ENCODE measurements around the gene MAGEB6.
"Not testable (repeated sequence)": the region's sequence is repeated elsewhere in the genome, so short reads cannot be mapped to it uniquely, and the experiment has no call there.

Gene MAGEB6, protein sequence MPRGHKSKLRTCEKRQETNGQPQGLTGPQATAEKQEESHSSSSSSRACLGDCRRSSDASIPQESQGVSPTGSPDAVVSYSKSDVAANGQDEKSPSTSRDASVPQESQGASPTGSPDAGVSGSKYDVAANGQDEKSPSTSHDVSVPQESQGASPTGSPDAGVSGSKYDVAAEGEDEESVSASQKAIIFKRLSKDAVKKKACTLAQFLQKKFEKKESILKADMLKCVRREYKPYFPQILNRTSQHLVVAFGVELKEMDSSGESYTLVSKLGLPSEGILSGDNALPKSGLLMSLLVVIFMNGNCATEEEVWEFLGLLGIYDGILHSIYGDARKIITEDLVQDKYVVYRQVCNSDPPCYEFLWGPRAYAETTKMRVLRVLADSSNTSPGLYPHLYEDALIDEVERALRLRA

DNA sequence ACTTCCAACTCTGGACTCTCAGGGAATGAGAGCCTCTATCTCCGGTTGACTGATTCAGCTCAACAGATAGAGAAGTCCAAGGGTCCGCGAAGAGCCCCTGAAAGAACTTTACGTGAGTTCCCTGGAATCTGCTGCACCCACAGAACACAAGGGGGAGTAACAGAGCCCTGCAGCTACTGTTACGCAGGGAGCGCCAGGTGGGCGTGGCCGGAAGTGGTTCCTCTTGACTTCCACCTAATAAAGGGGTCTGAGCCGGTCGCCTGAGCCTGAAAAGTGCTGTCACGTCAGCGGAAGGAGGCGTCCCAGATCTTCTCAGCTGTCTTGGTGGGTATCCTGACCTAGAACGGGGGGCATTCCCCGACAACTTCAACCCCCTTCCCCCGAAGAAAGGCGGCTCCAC lies at the start of gene MAGEB6:
Gene MAGEB6, plus strand, starts transcription at position 237 of the 400 bp plus-strand sequence. CDS start 1,407 bp downstream, outside the sequence.
- DNase-seq: no peak

DNA sequence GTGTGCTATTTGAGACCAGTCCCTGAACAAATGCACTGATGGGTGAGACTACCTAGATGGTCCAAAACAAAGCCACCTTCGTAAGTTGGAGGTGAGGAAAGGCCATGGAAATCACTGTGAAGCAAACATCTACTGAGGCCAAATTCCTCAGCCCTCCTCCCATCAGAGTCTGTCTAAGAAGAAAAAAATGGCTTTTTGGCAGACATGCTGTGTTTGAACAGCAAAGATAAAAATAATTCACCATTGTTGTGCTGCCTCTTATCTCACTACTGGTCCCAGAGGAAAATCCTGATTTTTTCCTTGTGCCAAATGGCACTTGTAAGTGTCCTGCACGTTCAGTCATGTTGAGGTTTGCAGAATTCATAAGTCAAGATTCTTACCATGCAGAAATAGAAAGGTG lies 46.2 kb upstream of the MAGEB6 start:
- DNase-seq: no peak

DNA sequence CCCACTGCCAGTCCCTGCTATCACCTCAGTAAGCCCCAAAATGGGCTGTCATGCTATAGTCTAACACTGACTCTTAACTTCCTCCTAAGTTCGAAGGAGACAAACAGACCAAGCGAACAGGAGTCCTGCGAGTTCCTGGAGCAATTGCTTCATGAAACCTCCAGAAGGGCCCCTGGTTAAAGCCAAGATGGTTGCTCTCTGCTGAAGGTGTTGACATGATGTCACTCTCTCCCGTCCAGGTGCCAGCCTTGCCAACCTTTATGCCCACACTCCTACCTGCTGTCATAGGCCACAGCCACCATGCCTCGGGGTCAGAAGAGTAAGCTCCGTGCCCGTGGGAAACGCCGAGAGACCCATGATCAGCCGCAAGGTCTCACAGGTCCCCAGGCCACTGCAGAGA lies 31.9 kb upstream of the MAGEB6 start, which contains the start of gene MAGEB6B:
Gene MAGEB6B, plus strand, starts transcription at position 301 of the 400 bp plus-strand sequence. Its CDS starts 0 bp downstream, at position 301.
- DNase-seq: no peak

DNA sequence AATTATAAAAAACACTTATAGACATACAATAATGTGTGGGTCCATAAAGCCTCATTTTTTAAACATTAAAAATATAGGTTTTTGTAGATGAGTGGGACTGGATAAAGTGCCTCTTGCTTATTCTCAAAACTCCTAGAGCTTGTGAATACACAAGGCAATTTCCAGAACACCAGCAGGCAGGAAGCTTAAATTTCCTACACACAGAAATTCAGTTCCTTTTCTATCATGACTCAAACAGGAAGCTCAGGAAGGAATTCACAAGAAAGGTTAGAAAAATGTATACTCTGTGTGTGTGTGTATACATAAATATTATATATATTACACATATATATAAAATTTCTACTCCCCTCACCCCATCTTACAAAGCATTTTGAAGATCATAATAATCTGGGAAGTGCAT lies 11.3 kb downstream of the MAGEB6 start:
- no peak for DNase-seq

DNA sequence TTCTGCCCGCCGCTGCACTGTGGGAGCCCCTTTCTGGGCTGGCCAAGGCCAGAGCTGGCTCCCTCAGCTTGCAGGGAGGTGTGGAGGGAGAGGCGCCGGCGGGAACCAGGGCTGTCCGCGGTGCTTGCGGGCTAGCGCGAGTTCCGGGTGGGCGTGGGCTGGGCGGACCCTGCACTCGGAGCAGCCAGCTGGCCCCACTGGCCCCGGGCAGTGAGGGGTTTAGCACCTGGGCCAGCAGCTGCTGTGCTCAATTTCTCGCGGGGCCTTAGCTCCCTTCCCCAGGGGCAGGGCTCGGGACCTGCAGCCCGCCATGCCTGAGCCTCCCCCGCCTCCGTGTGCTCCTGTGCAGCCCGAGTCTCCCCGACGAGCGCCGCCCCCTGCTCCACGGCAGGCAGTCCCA lies 12.5 kb downstream of the MAGEB6 start:
- not testable (repeated sequence) for DNase-seq

DNA sequence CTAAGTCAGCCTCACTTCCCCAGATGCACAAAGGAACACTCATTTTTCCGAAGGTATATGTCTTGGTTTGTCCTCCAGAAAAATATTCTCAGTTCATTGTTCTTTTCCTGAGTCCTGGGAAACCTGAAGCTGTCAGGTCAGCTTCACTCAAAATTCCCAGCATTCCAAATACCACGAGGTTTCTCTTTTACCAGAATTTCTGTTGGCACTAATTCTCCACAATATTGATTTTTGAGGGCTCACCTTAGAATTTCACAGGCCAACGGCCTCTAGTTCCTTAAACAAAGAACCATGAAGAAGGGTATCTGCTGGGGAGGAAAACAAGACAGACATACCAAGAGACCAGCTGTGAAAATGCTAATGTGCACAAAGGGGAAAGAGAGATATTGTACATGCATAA lies 15.8 kb downstream of the MAGEB6 start:
- DNase-seq: no peak

DNA sequence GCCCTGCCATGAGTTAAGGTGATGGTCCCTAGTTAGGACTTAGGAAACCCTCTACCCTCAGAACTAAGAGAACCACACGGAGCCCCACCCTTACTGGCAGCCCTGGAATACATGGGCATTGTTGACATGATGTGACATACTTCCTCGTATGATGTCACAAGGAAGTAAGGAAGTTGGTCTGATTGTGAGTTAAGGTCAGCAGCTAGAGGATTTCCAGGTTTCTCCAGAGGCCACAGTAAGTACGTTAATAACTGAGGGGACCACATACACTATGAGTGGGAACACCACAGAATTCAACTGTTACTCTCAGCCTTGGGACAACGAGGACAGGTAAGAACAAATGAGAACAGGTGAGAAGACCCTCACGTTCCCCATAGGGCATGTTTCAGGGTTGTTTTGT lies 23.6 kb downstream of the MAGEB6 start, which contains the start of gene MAGEB5:
Gene MAGEB5, plus strand, starts transcription at position 301 of the 400 bp plus-strand sequence. CDS start 1,133 bp downstream, outside the sequence.
- DNase-seq: no peak

DNA sequence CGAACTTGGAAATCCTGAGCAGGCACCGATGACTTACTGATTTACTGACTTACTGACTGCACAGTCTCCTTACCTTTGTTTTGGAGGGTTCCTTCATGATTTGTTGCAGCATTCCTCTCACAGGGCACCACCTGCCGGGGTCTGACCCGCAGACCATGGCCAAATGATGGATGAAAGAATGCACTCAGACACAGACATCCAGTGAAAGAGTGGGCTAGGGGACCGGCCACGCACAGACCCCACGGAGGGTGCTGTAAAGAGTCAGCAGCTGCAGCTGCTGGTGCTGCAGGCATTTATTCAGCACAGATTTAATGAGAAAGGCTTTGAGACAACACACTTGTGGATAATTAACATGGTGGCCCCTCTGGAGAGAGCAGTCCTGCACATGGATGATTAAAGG lies 27.1 kb downstream of the MAGEB6 start:
- DNase-seq: no peak

DNA sequence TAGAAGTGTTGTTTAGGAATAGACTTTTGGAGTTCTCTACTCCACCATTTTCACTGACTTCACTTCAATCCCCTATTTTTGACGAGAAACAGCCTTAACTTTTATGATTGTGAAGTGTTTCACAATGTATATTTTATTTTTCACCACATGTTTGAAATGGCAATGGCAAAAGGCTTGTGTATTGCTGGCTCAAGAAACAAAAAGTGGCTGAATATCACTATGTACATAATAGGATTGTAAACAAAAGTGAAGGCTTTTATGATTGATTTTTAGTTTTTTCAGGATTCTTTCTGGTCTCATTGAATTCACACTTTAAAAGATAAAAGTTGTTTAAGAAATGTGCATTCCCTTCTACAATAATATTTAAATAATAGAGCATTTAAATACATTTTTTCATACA lies 41.9 kb downstream of the MAGEB6 start:
- DNase-seq: no peak

Measured in CD4-positive, alpha-beta T cell treated with Interleukin-15 for 1 hour (primary cell).